Measurements from ENCODE around the gene SUN5. TPM values are rescaled to one million over a fixed set of nuclear protein-coding genes. Genes with fewer than 3 reads are reported as not detected.
A peak's percentile ranks its signal among the peaks of the same experiment; 100 is the strongest.

The SUN5 gene
- total and polyA plus RNA-seq, 8 donors = not detected

- intact Hi-C loops (cut with DNase I) = no loop called here
- Histone ChIP-seq H3K27me3 (no peaks in the 10 kb centered on the region), H3K4me3 (no peak overlapping the region), H3K27ac (no peak overlapping the region), H3K4me1 (no peaks in the 10 kb centered on the region), H3K36me3 (no peaks in the 10 kb centered on the region), H3K9me3 (no peaks in the 10 kb centered on the region)
- no peak for TF ChIP-seq CTCF (IDR thresholded peaks at IDR 0.05)
- peak in 1 of 6 donors; percentile 13 for DNase-seq
- WGBS, 2 donors = 73 to 82% methylated on average over 8 of the region's 8 CpGs
- FAIRE-seq = no peak
- ATAC-seq = no peak
These were observed 2.6 kb upstream of the SUN5 start for GRCh38 chr20:33006776-33007375.

- intact Hi-C loops (cut with DNase I) = no loop called here
- FAIRE-seq = no peak
- whole genome bisulfite sequencing, 2 donors = 62 to 76% methylated on average over 8 of the region's 8 CpGs
These were observed 1.9 kb upstream of the SUN5 start for GRCh38 chr20:33005908-33006775.

GRCh38 chr20:33005132-33005566 lies 916 bp upstream of the SUN5 start:
- intact Hi-C loops (cut with DNase I) = no loop called here
- no peak for FAIRE-seq
- Histone ChIP-seq H3K4me3 (no peak overlapping the region), H3K36me3 (no peaks in the 10 kb centered on the region), H3K27ac (no peak overlapping the region), H3K4me1 (no peaks in the 10 kb centered on the region), H3K27me3 (no peaks in the 10 kb centered on the region), H3K9me3 (no peaks in the 10 kb centered on the region)
- no peak for ATAC-seq
- 41 to 58% methylated on average over 4 of the region's 4 CpGs for WGBS, 2 donors
- TF ChIP-seq CTCF (IDR thresholded peaks at IDR 0.05) = peak in 2 of 4 donors; percentile 8 to 29
- DNase-seq = no peak

More at GRCh38 chr20:33005908-33006775, 1.9 kb upstream of the SUN5 start:
- no peak overlapping the region for H3K4me3 ChIP-seq
- no peaks in the 10 kb centered on the region for H3K9me3 ChIP-seq
- DNase-seq = peak in 1 of 6 donors; percentile 31
- no peak overlapping the region for H3K27ac ChIP-seq
- ATAC-seq = peak in 1 of 4 donors; percentile 42
- H3K4me1 ChIP-seq = no peaks in the 10 kb centered on the region
- H3K27me3 ChIP-seq = no peaks in the 10 kb centered on the region
- H3K36me3 ChIP-seq = no peaks in the 10 kb centered on the region
- TF ChIP-seq CTCF (IDR thresholded peaks at IDR 0.05) = no peak

GRCh38 chr20:33002087-33002808 lies 2.0 kb downstream of the SUN5 start:
- Histone ChIP-seq H3K4me1 (no peaks in the 10 kb centered on the region), H3K36me3 (no peaks in the 10 kb centered on the region), H3K27ac (no peak overlapping the region), H3K9me3 (no peaks in the 10 kb centered on the region), H3K27me3 (no peaks in the 10 kb centered on the region), H3K4me3 (no peak overlapping the region)
- no peak for TF ChIP-seq CTCF (IDR thresholded peaks at IDR 0.05)
- DNase-seq = peak in 1 of 6 donors; percentile 26
- no peak for ATAC-seq
- intact Hi-C loops (cut with DNase I) = no loop called here
- WGBS, 2 donors = 66 to 72% methylated on average over 7 of the region's 7 CpGs
- no peak for FAIRE-seq
